NB4 (cell line): ENCODE results near the gene PALM.

Experiments used
- MYC ChIP-seq: IDR thresholded peaks from 2 replicates; pipeline ENCODE4 v1.6.1; 2011; ENCODE audit warnings: low read depth, low read length
- POLR2A ChIP-seq: IDR thresholded peaks from 2 replicates; pipeline ENCODE4 v1.6.1; 2011; ENCODE audit warnings: mild to moderate bottlenecking; ENCODE audit not compliant: insufficient read length; ENCODE audit errors: extremely low read depth
- TF ChIP-seq, protein P1 (sequence below): IDR thresholded peaks from one replicate; pipeline ENCODE4 v1.5.1; 2012; ENCODE audit warnings: low read depth, low read length

DNA sequence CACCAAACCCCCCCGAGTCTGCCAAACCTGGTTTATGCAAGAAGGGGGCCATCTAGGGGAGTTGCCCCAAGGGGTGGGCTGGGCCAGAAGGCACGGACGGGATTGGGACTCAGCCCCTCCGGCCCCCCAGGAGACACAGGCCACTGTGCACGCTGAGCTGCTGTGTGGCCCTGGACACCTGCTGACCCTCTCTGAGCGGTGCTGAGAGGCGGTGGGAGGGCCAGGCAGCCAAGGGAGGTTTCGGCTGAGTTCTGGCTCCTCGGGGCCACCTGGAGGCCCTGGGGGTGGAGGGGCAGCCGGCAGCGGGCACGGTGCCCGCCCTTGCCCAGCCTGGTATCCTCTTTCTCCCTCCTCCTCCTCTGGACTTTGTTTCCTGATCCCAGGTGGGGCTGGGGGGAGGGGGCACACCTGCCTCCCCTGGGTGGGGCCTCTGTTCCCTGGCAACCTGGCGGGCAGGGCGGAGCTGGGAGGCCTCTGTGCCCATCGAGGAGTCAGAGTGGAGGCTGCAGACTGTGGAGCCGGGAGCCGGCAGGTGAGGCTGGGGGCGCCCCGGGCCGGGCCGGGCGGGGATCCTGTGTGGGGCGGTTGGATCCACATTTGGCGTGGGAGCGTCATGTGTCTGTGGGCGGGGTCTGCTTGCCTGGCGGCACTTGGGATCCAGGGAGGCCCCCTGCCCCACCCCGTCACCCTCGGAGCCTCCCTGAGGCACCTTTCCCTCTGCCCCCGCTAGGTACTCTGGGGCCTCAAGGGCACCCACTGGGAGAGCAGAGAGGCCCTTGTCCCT, 42.1 kb downstream of the PALM start, which contains the start of gene MISP:
- TF ChIP-seq, protein P1, sequence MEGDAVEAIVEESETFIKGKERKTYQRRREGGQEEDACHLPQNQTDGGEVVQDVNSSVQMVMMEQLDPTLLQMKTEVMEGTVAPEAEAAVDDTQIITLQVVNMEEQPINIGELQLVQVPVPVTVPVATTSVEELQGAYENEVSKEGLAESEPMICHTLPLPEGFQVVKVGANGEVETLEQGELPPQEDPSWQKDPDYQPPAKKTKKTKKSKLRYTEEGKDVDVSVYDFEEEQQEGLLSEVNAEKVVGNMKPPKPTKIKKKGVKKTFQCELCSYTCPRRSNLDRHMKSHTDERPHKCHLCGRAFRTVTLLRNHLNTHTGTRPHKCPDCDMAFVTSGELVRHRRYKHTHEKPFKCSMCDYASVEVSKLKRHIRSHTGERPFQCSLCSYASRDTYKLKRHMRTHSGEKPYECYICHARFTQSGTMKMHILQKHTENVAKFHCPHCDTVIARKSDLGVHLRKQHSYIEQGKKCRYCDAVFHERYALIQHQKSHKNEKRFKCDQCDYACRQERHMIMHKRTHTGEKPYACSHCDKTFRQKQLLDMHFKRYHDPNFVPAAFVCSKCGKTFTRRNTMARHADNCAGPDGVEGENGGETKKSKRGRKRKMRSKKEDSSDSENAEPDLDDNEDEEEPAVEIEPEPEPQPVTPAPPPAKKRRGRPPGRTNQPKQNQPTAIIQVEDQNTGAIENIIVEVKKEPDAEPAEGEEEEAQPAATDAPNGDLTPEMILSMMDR, result no peak
- TF ChIP-seq MYC, result no peak
- no peak for TF ChIP-seq POLR2A
